Measurements from ENCODE around the gene FNIP1. TPM values are rescaled to one million over a fixed set of nuclear protein-coding genes. Genes with fewer than 3 reads are reported as not detected.

Gene FNIP1
- total and polyA plus RNA-seq, 2 experiments from 2014 or later, result 8.2 to 27.9 TPM

- Histone ChIP-seq H2AFZ (no peak overlapping the region), H3K36me3 (ENCODE audit: insufficient read depth) (no peaks in the 10 kb centered on the region), H3K27ac (ENCODE audit: low read depth) (no peak overlapping the region), H3K9me2 (ENCODE audit: insufficient read depth) (no peaks in the 10 kb centered on the region), H3K4me1 (ENCODE audit: insufficient read depth) (no peaks in the 10 kb centered on the region), H3K4me3 (no peak overlapping the region), H3F3A (replicated peaks; ENCODE audit: low read depth) (no peaks in the 10 kb centered on the region), H3K4me2 (no peak overlapping the region), H3K27me3 (ENCODE audit: insufficient read depth) (no peaks in the 10 kb centered on the region), H3K79me2 (replicated peaks; ENCODE audit: insufficient read depth) (no peaks in the 10 kb centered on the region), H4K20me1 (replicated peaks; ENCODE audit: insufficient read depth) (no peaks in the 10 kb centered on the region)
- Mint-ChIP-seq H3K9me3 (no peaks in the 10 kb centered on the region; the same call in 2 of the 3 replicates), H3K4me1 (no peaks in the 10 kb centered on the region), H3K36me3 (ENCODE audit: low read depth) (no peaks in the 10 kb centered on the region), H3K27ac (no peak overlapping the region), H3K27me3 (ENCODE audit: insufficient read depth, low read depth, poor library complexity) (no peaks in the 10 kb centered on the region), H3K4me3 (no peak overlapping the region)
- no peak for TF ChIP-seq JUNB (IDR thresholded peaks at IDR 0.05; ENCODE audit: unreplicated experiment)
- TF ChIP-seq CREB1 (CRISPR knock-in tag; IDR thresholded peaks at IDR 0.05; ENCODE audit: low read depth), result no peak
- no peak for TF ChIP-seq EZH2 (IDR thresholded peaks at IDR 0.05; ENCODE audit: low read depth, unreplicated experiment)
- TF ChIP-seq STAT1 (IDR thresholded peaks at IDR 0.05; ENCODE audit: unreplicated experiment), result no peak
- no peak for TF ChIP-seq POLR2AphosphoS5 (IDR thresholded peaks at IDR 0.05; ENCODE audit: low read depth)
- TF ChIP-seq EZH2phosphoT487 (IDR thresholded peaks at IDR 0.05; ENCODE audit: unreplicated experiment), result no peak
- TF ChIP-seq ZNF462 (CRISPR knock-in tag; IDR thresholded peaks at IDR 0.05), result no peak
- DNase-seq (ENCODE audit: low spot score) (no peak), ATAC-seq (no peak)
These were observed 152.4 kb downstream of the FNIP1 start for GRCh38 chr5:131644370-131644769.

- no peaks in the 10 kb centered on the region; the same call in 2 of the 3 replicates for H3K9me3 Mint-ChIP-seq
- no peak overlapping the region for H3K27ac Mint-ChIP-seq
- no peaks in the 10 kb centered on the region for H3F3A ChIP-seq (replicated peaks; ENCODE audit: low read depth)
- no peaks in the 10 kb centered on the region for H3K79me2 ChIP-seq (replicated peaks; ENCODE audit: insufficient read depth)
- H3K4me2 ChIP-seq, result no peak overlapping the region
- ATAC-seq (no peak), DNase-seq (ENCODE audit: low spot score) (no peak)
- no peak overlapping the region for H3K4me3 ChIP-seq
- H3K36me3 ChIP-seq (ENCODE audit: insufficient read depth), result no peaks in the 10 kb centered on the region
- H2AFZ ChIP-seq, result no peak overlapping the region
- H3K27ac ChIP-seq (ENCODE audit: low read depth), result no peak overlapping the region
- H4K20me1 ChIP-seq (replicated peaks; ENCODE audit: insufficient read depth), result no peaks in the 10 kb centered on the region
- peaks cover 1% of the 10 kb centered on the region for H3K4me1 Mint-ChIP-seq
- H3K27me3 ChIP-seq (ENCODE audit: insufficient read depth), result no peaks in the 10 kb centered on the region
- peaks cover 5% of the 10 kb centered on the region; the same call in 1 of the 2 replicates for H3K4me1 ChIP-seq (ENCODE audit: insufficient read depth)
- H3K36me3 Mint-ChIP-seq (ENCODE audit: low read depth), result no peaks in the 10 kb centered on the region
- H3K4me3 Mint-ChIP-seq, result no peak overlapping the region
- H3K9me2 ChIP-seq (ENCODE audit: insufficient read depth), result no peaks in the 10 kb centered on the region
- H3K27me3 Mint-ChIP-seq (ENCODE audit: insufficient read depth, low read depth, poor library complexity), result no peaks in the 10 kb centered on the region
- TF ChIP-seq POLR2AphosphoS5 (IDR thresholded peaks at IDR 0.05; ENCODE audit: low read depth) (no peak), EZH2 (IDR thresholded peaks at IDR 0.05; ENCODE audit: low read depth, unreplicated experiment) (no peak), ZNF331 (CRISPR knock-in tag; IDR thresholded peaks at IDR 0.05; ENCODE audit: low read depth) (no peak), JUNB (IDR thresholded peaks at IDR 0.05; ENCODE audit: unreplicated experiment) (no peak), ETS1 (IDR thresholded peaks at IDR 0.05) (no peak), REST (IDR thresholded peaks at IDR 0.05; ENCODE audit: unreplicated experiment) (no peak), CREB1 (CRISPR knock-in tag; IDR thresholded peaks at IDR 0.05; ENCODE audit: low read depth) (no peak), NANOG (IDR thresholded peaks at IDR 0.05; ENCODE audit: borderline replicate concordance) (no peak), EZH2phosphoT487 (IDR thresholded peaks at IDR 0.05; ENCODE audit: unreplicated experiment) (no peak), ZNF114 (CRISPR knock-in tag; IDR thresholded peaks at IDR 0.05) (no peak)
These were observed 155.3 kb downstream of the FNIP1 start for GRCh38 chr5:131641494-131641893.

All from GM23338 (cell line).